Right kidney (tissue), 9 donors: ENCODE measurements around the gene DEXI.

Source experiments
- DNase-seq: peaks from one replicate; pipeline ENCODE4 v3.0.0-alpha.2; 2016
- long read RNA-seq, 8 donors: transcript quantifications; one replicate each; lab custom pipeline, GENCODE V29; 2026

DEXI gene
- long read RNA-seq, donor 1, full-length matches to known transcripts: 23 of 23 reads
- long read RNA-seq, donor 1, partial matches to known transcripts: 0 of 23 reads
- long read RNA-seq, donor 1, other reads (novel, unspliced or antisense): 0 of 23 reads
- long read RNA-seq, donor 2, full-length matches to known transcripts: 21 of 21 reads
- long read RNA-seq, donor 2, partial matches to known transcripts: 0 of 21 reads
- long read RNA-seq, donor 2, other reads (novel, unspliced or antisense): 0 of 21 reads
- long read RNA-seq, donor 3, full-length matches to known transcripts: 14 of 26 reads
- long read RNA-seq, donor 3, partial matches to known transcripts: 12 of 26 reads
- long read RNA-seq, donor 3, other reads (novel, unspliced or antisense): 0 of 26 reads
- long read RNA-seq, donor 4, full-length matches to known transcripts: 21 of 21 reads
- long read RNA-seq, donor 4, partial matches to known transcripts: 0 of 21 reads
- long read RNA-seq, donor 4, other reads (novel, unspliced or antisense): 0 of 21 reads
- long read RNA-seq, donor 5, transcript DEXI-201 (2 exons, 1,561 nt): major isoform, 22 of 23 reads
- long read RNA-seq, donor 5, partial matches to known transcripts: 0 of 23 reads
- long read RNA-seq, donor 5, other reads (novel, unspliced or antisense): 0 of 23 reads
- long read RNA-seq, donor 6, full-length matches to known transcripts: 28 of 65 reads
- long read RNA-seq, donor 6, partial matches to known transcripts: 37 of 65 reads
- long read RNA-seq, donor 6, other reads (novel, unspliced or antisense): 0 of 65 reads
- long read RNA-seq, donor 7: 0 reads
- long read RNA-seq, donor 8, full-length matches to known transcripts: 24 of 24 reads
- long read RNA-seq, donor 8, partial matches to known transcripts: 0 of 24 reads
- long read RNA-seq, donor 8, other reads (novel, unspliced or antisense): 0 of 24 reads

DNA sequence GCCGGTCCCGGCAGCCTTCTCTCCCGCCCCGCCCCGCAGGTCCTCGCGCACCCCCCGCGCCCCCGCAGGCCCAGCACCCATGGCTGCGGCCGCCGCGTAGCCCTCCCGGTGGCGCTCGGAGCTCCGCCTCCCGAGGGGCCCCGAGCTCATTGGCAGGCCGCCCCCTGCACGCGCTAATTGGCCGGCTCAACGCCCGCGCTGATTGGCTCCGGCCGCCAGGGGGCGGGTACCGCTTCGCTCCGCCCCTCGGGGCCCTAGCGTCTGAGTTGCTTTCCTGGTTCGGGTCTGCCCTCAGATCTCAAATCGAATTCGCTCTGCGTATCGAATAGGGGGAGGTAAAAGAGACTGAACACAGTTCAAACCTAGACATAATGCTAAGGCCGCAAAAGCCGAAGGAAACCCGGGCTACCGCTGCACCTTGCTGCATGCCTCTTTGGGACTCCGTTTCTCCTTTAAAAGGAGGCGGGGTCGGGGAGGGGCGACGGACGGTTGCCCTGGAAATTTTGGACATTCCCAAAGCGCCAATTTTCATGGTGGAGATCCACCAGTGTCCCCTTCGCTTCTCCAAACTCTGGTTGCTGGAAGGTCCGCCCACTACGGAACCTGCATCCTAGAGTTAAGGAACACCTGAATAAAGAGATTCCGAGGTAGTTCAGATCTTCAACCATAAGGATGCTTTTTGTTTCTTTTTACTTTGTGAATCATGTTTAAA lies at the start of gene DEXI:
Gene DEXI, minus strand, starts transcription at position 117 of the 712 bp plus-strand sequence. CDS start 463 bp downstream, outside the sequence.
- DNase-seq: peak; percentile 83

DNA sequence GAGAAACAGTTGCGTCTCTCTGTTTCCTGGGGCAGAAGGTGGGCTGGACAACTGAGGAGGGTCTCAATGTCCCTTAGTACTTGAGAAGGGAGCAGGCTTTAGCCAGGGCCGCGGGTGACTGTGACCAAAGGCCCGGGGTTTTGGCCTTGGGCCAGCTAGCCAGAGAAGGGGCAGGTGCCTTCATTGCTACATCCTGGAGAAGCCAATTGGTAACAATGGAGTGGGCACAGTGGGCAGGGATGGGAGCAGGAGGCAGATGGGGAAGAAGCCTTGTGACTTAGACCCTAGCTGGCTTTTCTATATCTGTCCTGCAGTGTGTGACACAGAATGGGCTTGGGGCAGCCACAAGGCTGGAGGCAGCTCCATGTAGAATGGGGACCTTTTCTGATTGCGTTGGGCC lies 48.1 kb upstream of the DEXI start:
- no peak for DNase-seq

GRCh38 chr16:10989559-10989958 lies 47.3 kb upstream of the DEXI start:
- no peak for DNase-seq

GRCh38 chr16:10988879-10989278 lies 46.6 kb upstream of the DEXI start:
- DNase-seq: no peak

DNA sequence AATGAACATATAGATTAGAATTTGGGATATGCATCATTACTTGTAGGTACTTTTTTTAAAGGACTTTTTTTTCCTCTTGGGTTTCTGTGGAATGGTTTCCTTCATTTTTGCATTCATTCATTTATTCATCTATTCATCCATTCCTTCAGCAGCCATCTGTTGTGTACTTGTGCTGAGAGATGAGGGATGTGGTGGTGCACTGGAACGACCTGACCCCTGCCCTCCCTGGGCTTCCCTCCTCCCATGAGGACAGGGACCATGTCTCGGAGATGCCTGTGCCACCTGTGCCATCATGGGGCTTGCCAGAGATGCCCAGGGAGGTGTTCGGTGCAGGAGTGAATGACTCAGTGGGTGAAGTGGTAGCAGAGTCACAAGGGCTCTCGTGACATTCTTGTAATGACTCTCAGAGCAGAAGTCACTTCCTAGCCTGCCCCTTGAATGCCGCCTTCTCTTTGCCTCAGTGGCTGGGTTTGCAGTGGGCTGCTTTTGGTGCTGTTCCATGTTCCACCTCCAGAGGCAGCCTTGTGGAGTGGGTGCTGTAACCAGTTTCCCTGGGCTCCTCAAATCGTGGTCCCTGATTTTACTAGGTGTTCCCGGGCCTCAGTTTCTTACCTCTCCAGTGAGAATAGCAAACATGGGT lies 46.0 kb upstream of the DEXI start:
- no peak for DNase-seq

DNA sequence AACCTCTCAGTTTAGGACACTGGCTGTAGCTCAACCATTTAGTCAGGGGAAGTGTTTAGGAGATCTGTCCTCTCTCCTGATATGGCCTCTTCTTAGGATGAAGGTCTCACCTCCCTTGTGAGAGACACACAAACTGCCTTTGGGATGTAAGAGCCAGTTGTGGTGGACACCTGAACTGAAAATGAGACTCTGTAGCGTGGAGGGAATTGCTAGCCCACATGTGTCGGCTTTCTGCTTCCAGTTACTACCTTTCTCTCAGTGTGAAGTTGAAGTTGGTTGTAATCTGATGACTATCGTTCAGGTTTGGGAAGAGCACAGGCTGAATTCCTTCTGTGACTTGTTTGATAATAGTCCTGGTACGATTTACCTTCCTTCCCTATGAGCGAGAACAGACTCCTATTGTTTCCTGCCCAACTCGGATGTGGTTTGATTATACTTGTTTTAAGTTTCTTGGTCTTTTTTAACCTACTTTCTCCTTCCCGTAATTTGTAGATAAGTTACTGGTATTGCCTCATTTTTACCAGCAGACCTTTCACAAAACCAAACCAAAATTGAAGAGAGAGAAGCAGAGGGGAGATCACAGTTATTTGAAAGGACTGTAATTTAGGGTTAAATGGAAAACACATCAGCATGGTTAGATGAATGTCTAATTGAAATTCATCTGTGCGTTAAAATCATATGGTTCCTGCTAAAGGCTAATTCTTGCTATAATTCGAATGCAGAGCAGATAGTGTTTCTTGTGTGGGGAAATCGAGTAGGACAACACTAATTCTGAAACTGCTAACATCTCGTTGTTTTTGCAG lies 45.3 kb upstream of the DEXI start:
- DNase-seq: no peak

GRCh38 chr16:10984509-10984908 lies 42.2 kb upstream of the DEXI start:
- DNase-seq: no peak

GRCh38 chr16:10983159-10983558 lies 40.9 kb upstream of the DEXI start:
- DNase-seq: no peak

DNA sequence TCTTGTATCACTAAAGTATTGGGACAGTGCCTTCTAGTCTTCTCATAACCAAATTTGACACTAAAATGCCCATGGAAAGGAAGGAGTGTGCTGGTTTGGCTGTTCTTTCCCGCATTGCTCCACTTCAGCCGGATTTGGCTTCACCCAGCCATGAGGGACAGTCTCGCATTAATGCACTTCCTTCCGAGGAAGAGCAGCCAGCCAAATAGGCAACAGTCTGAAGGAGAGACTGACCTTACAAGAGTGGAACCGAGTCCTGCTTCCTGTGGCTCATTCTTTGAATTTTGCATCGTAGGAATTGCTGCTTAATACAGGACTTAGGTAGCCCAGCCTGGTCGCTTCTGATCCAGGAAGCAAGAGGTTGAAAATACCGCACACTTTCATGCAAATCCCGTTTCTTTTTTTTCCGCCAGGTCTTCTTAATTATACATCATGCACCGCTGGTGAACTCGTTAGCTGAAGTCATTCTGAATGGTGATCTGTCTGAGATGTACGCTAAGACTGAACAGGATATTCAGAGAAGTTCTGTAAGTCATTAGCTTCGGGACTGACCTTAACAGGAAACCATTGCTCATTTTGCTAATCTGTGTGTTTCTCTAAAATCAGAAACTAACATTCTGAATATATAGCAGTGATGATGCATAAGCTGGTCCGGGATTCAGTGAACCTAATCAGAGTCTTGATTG lies 40.3 kb upstream of the DEXI start:
- DNase-seq: no peak

- DNase-seq: no peak
These were observed 39.5 kb upstream of the DEXI start for GRCh38 chr16:10981697-10982216.

DNA sequence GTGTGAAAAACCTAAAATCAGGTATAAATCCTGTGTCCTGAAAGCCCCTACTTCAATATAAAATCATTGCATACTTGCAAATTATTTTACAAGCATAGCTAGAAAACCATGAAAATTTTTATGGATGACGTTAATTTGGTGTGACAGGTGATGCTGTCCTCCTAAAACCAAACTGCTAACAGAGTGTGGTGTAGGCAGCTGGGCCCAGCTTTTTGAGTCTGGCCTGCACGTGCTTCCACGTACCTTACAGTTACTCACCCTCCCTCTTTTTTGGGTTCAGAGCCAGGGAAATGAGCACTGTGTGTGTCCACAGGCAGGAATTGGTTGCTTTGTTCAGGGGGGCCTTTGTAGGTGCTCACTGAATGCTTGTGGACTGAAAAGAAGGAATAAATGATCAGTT lies 38.5 kb upstream of the DEXI start:
- DNase-seq: no peak

DNA sequence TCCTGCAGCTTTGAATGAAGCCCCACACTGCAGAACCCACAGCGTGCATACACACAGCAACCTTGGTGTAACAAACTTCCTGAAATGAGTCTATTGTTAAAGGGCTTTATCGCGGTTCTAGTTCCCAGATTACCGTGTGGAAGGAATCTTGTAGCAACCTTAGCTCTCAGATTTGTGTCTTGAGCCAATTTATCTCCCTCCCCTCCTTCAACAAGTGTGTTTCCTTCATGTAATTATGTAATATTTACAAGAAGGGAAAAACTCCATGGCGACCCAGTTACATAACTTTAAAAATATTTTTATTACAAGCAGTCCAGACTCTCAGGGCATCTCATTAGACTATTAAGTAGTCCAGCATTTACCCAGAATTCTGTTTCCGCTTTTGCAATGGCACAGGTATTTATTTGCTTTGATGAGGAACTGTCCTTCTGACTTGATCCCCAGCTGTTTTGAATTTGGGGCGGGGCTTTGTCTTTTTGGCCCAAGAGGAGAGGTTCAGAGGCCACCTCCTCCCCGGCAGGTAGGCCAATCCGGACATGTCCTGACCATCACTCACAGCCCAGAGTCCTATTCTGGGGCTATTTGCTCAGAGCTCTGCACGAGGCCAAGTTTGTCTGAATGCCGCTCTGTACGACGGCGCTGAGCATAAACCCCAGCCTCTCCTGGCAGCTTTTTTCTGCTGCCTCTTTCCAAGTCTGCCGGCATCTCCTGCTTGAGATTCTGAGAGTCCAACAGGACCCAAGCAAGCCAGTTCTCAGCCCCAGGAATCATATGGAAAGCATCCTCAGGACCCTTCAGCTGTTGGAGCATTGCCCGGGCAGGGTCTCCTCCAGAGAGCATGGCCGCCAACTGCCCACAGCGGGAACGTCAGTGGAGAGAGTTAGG lies 37.7 kb upstream of the DEXI start:
- DNase-seq: no peak

GRCh38 chr16:10978871-10979446 lies 36.7 kb upstream of the DEXI start:
- DNase-seq: peak; percentile 43

DNA sequence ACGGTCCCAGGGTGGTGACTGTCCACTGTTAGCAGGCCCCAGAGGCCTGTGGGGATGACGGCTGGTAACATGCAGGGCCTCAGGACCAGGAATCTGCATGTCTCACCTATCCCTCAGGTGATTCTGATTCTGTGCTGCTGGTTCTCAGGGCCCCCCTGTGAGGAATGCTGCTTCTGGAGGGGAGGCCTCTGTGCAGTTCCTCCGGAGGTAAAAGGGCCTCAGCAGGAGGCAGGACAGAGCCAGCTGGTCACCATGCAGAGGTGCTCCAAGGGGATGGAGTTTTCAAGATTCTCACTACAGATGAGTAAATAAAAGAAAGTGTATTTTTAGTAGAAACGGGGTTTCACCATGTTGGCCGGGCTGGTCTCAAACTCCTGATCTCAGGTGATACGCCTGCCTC lies 35.9 kb upstream of the DEXI start:
- no peak for DNase-seq

GRCh38 chr16:10976634-10977033 lies 34.4 kb upstream of the DEXI start:
- peak; percentile 47 for DNase-seq

- no peak for DNase-seq
These were observed 30.7 kb upstream of the DEXI start for GRCh38 chr16:10972819-10973464.

DNA sequence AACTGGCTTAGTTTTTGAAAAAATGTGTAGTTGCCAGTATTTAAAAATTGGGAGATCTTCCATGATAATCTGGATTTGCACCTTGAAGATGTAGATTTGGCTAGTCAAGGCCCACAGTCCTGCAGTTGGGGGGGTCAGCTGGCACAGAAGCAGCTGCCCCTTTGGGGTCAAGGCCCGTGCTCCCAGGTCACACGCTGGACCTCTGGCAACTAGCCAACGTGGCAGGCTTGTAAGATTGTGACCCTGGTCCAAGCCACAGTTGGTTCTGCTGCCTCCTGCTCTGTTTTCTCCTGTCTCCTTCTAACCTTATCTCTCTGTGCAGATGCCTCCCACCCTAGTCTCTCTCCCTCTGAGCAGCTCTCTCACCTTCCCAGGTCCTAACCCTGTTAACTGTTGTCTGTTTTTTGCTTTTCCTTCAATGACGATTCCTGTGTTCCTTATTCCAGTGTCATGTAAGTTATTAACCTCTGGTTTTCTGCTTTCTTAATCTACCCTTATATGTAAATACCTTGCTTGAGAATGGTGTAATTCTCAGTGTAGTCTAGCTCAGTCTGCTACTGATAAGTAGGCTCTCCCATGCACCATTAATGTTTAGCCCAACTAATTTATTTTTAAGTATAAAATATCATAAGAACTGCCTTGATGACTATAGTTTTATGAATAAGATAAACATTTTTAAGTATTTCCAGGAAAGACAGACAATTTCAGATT lies 30.0 kb upstream of the DEXI start:
- DNase-seq: no peak

- DNase-seq: peak; percentile 60
These were observed 29.3 kb upstream of the DEXI start for GRCh38 chr16:10971560-10971961.
